Fibroblast of mammary gland (primary cell): ENCODE results near the gene CIT.
"Not testable (repeated sequence)": the region's sequence is repeated elsewhere in the genome, so short reads cannot be mapped to it uniquely, and the experiment has no call there.

Experiments
- DNase-seq: peaks from one replicate; pipeline ENCODE4 v3.0.0-alpha.2; 2010; ENCODE audit warnings: low read depth
- H3K4me3 ChIP-seq: 2 replicates; pipeline ENCODE4 v1.5.1; 2011; ENCODE audit warnings: low read depth, mild to moderate bottlenecking, low read length, moderate library complexity; ENCODE audit not compliant: control insufficient read depth
- CTCF ChIP-seq: conservative IDR thresholded peaks from 2 replicates; pipeline ENCODE4 v1.5.1; 2011; ENCODE audit warnings: low read depth, low read length, inconsistent platforms; ENCODE audit not compliant: control insufficient read depth, insufficient read depth

Gene CIT

GRCh38 chr12:119913536-119914330 lies 36.6 kb upstream of the CIT start:
- no peak for TF ChIP-seq CTCF
- DNase-seq: no peak
- H3K4me3 ChIP-seq: no peak overlapping the region

- no peak for TF ChIP-seq CTCF
- peak; percentile 92 for DNase-seq
Observed at GRCh38 chr12:119911182-119911581, 34.1 kb upstream of the CIT start.

GRCh38 chr12:119910586-119910985 lies 33.5 kb upstream of the CIT start:
- no peak for DNase-seq
- no peak overlapping the region for H3K4me3 ChIP-seq
- no peak for TF ChIP-seq CTCF

More at GRCh38 chr12:119911182-119911581, 34.1 kb upstream of the CIT start:
- no peak overlapping the region for H3K4me3 ChIP-seq

- peak; percentile 99 for TF ChIP-seq CTCF
- no peak overlapping the region for H3K4me3 ChIP-seq
- DNase-seq: peak; percentile 73
Observed at GRCh38 chr12:119902084-119902509, 25.0 kb upstream of the CIT start.

GRCh38 chr12:119901670-119902069 lies 24.6 kb upstream of the CIT start:
- no peak for DNase-seq
- no peak overlapping the region for H3K4me3 ChIP-seq
- no peak for TF ChIP-seq CTCF

- DNase-seq: no peak
- no peak overlapping the region for H3K4me3 ChIP-seq
- TF ChIP-seq CTCF: no peak
Observed at GRCh38 chr12:119894916-119895315, 17.8 kb upstream of the CIT start.

- not testable (repeated sequence) for DNase-seq, H3K4me3 ChIP-seq
Observed at GRCh38 chr12:119892611-119893010, 15.5 kb upstream of the CIT start.
